ENCODE data around the gene CAMK4. TPM values are rescaled to one million over a fixed set of nuclear protein-coding genes. Genes with fewer than 3 reads are reported as not detected.

CAMK4 gene
- total RNA-seq, 1 experiment from 2014 or later: 10.2 TPM

GRCh38 chr5:111509119-111509518 is 284.9 kb downstream of the CAMK4 start:
- Histone ChIP-seq H2AFZ (ENCODE audit: low read depth, low read length, poor library complexity, severe bottlenecking) (no peak overlapping the region), H3K4me2 (ENCODE audit: low read length) (no peak overlapping the region), H3K4me3 (replicated peaks in 1 of 2; ENCODE audit: low read depth in 1 of 2, low read length in 2 of 2) (no peak overlapping the region), H3K79me2 (ENCODE audit: insufficient read depth, low read length) (peaks cover 48% of the 10 kb centered on the region; the same call in 1 of the 2 replicates), H3K9me3 (ENCODE audit: control insufficient read depth in 1 of 2, insufficient read depth in 1 of 2, low read depth in 1 of 2, low read length in 2 of 2) (no peaks in the 10 kb centered on the region), H3K27me3 (ENCODE audit: insufficient read depth, low read length) (no peaks in the 10 kb centered on the region), H4K20me1 (ENCODE audit: insufficient read depth) (no peaks in the 10 kb centered on the region), H3K27ac (ENCODE audit: low read depth, low read length) (no peak overlapping the region), H3K9ac (ENCODE audit: low read length) (no peak overlapping the region), H3K36me3 (ENCODE audit: control insufficient read depth in 1 of 2, insufficient read depth in 2 of 2, low read length in 2 of 2) (peaks cover 0 to 4% of the 10 kb centered on the region in 2 experiments; a peak in 1 of 4 replicates), H3K9me2 (ENCODE audit: insufficient read depth) (no peaks in the 10 kb centered on the region), H3K4me1 (ENCODE audit: control insufficient read depth in 1 of 2, insufficient read depth in 2 of 2, low read length in 2 of 2) (peaks cover 13 to 22% of the 10 kb centered on the region in 2 experiments)
- no peak for ATAC-seq
- POLR2A ChIA-PET: no interaction called here
- no peak for DNase-seq (ENCODE audit: low read depth, low spot score)
- RAD21 ChIA-PET (ENCODE audit: low non-redundant PET in 1 of 2, low total read pairs in 2 of 2, uncharacterized antibody in 2 of 2, unreplicated experiment in 2 of 2): no interaction called here
- no peak for TF ChIP-seq TCF7L2 (IDR thresholded peaks at IDR 0.05; ENCODE audit: borderline replicate concordance, extremely low read depth, insufficient read depth, insufficient read length)
- no peak for TF ChIP-seq CEBPB (IDR thresholded peaks at IDR 0.05; ENCODE audit: low read depth)
- no peak for TF ChIP-seq EGR1 (IDR thresholded peaks at IDR 0.05; ENCODE audit: low read depth)
- TF ChIP-seq REST (IDR thresholded peaks at IDR 0.05; ENCODE audit: low read depth): no peak
- TF ChIP-seq SRF (IDR thresholded peaks at IDR 0.05; ENCODE audit: low read depth): no peak
- TF ChIP-seq POLR2AphosphoS5 (IDR thresholded peaks at IDR 0.05; ENCODE audit: low read depth, low read length): no peak
- TF ChIP-seq FOSL1 (IDR thresholded peaks at IDR 0.05; ENCODE audit: low read depth): no peak
- no peak for TF ChIP-seq EZH2 (IDR thresholded peaks at IDR 0.05)
- no peak for TF ChIP-seq ZFX (IDR thresholded peaks at IDR 0.05)
- BruUV-seq (replicated peaks): no TSS peak
- intact Hi-C loops (cut with micrococcal nuclease): no loop called here
- CTCF ChIA-PET: interaction anchor here (1.5 kb wide), 1 partner anchor 22 kb away, joined by 4 read pairs; no protein-coding TSS in a partner anchor

Data from HCT116 (cell line).